ENCODE results near the gene TYW1.
"Not testable (repeated sequence)": the region's sequence is repeated elsewhere in the genome, so short reads cannot be mapped to it uniquely, and the experiment has no call there.

Gene TYW1

DNA sequence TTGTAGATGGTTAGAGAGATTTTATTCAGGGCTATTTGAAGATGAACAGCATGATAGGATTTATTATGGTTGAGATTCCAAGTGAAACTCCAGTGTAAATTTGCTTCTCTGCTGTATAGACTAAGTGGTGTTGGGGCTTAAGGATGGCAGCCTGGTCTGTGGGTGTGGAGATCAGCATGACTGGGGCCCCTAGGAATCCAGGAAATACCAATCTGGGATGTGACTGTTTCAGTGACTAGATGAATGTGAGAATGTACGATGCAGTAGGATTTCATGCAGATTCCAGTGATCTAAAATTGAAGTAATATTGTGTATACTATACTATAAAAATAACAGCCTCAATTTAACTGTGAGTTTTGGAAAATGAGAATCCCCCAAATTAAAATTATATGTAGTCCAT lies 28.8 kb downstream of the TYW1 start:
- H3K9me3 ChIP-seq (ENCODE audit: insufficient read depth, low read depth, low read length); H3K4me1 ChIP-seq (ENCODE audit: insufficient read depth, low read length); H3K4me3 ChIP-seq (ENCODE audit: low read length); H3K27me3 ChIP-seq (ENCODE audit: insufficient read depth, low read length); H3K9ac ChIP-seq (ENCODE audit: low read depth, low read length); H3K27ac ChIP-seq (ENCODE audit: low read depth, low read length): not testable (repeated sequence)
- no CpG with 5 or more reads among the region's 1 CpG for WGBS
- peaks cover 38% of the 10 kb centered on the region for H3K36me3 ChIP-seq (ENCODE audit: insufficient read depth, low read length)

DNA sequence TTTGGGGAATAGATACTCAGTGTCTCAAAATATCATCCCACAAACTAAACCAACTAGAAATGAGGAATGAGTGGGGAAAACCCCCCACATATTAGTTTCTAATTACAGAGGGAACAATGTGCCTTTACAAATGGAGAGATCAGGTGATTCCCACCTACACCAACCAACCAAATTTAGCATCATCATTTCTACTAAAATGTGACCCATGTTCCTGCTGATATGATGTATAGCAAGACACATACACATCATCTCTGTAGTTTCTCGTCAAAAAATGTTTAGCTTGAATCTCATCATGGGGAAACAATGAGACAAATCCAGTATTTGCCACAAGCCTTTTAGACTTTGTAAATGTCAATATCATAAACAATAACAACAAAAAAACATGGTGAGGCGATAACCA lies 35.1 kb downstream of the TYW1 start:
- H3K9ac ChIP-seq (ENCODE audit: low read depth, low read length); H3K4me3 ChIP-seq (ENCODE audit: low read length); H3K4me1 ChIP-seq (ENCODE audit: insufficient read depth, low read length); H3K27ac ChIP-seq (ENCODE audit: low read depth, low read length); H3K9me3 ChIP-seq (ENCODE audit: insufficient read depth, low read depth, low read length); H3K27me3 ChIP-seq (ENCODE audit: insufficient read depth, low read length): not testable (repeated sequence)
- peaks cover 14% of the 10 kb centered on the region for H3K36me3 ChIP-seq (ENCODE audit: insufficient read depth, low read length)
- 100% methylated on average over 1 of the region's 2 CpGs for WGBS

DNA sequence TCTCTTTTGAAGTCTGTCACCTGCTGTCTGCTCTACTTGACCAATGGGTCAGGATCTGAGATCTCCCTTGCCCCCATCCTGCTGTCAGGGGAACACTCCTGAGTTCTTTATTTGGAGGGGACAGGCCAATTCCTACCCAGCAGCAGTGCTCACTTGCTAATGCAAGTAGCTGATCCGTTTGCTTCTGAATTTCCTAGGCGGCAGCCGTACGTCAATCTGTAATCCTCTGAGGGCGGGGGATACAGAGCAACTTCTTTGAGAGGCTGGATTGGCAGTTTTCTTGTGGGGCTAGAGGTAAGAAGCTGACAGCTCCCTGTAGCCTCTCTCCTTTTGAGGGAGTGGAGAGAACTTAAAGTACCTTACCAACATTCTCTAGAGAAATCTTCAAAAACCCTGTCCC lies 36.6 kb downstream of the TYW1 start:
- Histone ChIP-seq H3K4me3 (ENCODE audit: low read length) (no peak overlapping the region), H3K36me3 (ENCODE audit: insufficient read depth, low read length) (peaks cover 12% of the 10 kb centered on the region), H3K9ac (ENCODE audit: low read depth, low read length) (no peak overlapping the region), H3K9me3 (ENCODE audit: insufficient read depth, low read depth, low read length) (peaks cover 7% of the 10 kb centered on the region), H3K27ac (ENCODE audit: low read depth, low read length) (no peak overlapping the region), H3K4me1 (ENCODE audit: insufficient read depth, low read length) (no peaks in the 10 kb centered on the region), H3K27me3 (ENCODE audit: insufficient read depth, low read length) (no peaks in the 10 kb centered on the region)
- 90% methylated on average over 5 of the region's 5 CpGs for WGBS

DNA sequence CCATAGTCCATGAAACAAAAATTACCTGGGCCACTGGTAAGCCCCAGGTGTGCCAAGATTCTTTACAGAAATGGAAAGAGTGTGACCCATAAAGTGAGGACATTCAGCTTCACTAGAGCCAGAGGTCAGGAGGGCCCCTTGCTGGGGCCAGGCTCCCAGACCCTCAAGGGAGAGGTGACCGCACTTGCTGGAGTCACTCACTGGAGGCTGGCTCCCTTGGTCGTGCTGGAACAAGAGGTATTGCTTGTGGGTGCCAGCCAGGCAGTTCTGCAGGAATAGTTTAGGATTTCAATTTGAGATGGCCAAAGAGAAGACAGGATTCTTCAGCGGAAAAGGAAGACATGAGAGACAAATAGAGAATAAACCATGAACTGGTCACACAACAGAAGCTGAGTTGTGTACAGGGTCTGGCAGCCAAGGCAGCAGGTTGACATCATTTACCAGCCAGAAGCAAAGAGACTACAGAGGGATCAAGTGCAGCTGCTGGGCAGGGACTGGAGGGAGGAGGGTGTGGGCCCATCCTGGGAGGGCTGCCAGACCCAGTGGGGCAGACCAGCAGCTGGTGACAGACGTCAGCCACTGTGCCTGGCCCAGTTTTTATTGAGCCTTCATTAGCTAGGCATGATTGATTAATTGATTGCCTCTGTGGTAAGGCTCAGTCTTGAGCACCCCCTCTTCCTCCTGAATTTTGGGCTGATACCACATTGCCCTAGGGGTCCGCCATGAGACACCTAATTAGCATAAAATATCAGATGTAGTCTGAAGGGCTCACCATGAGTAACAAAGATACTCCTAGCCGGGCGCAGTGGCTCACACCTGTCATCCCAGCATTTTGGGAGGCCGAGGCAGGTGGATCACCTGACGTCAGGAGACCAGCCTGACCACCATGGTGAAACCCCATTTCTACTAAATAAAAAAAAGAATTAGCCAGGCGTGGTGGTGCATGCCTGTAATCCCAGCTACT lies 40.1 kb downstream of the TYW1 start:
- not testable (repeated sequence) for H3K27ac ChIP-seq (ENCODE audit: low read depth, low read length); H3K4me1 ChIP-seq (ENCODE audit: insufficient read depth, low read length); H3K9me3 ChIP-seq (ENCODE audit: insufficient read depth, low read depth, low read length); H3K36me3 ChIP-seq (ENCODE audit: insufficient read depth, low read length); H3K4me3 ChIP-seq (ENCODE audit: low read length); H3K27me3 ChIP-seq (ENCODE audit: insufficient read depth, low read length); H3K9ac ChIP-seq (ENCODE audit: low read depth, low read length)
- WGBS: 95% methylated on average over 9 of the region's 10 CpGs

DNA sequence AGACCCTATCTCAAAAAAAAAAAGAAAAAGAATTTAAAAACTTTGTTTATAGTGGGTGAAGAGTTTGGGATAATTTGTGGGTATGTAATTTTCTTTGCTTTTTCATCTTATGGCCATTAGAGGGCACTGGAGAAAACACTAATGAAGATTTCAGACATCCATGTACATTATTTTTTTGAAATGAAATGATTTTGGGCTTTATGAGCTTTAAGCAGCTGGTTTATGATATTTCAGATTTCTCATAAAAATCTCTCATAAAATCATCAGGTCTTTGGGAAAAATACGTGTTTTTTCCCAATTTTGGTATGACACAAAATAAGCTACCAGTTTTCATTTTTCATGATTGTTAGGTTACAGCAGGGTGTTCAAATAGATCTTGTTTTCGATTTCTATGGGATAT lies 44.2 kb downstream of the TYW1 start:
- not testable (repeated sequence) for H3K9me3 ChIP-seq (ENCODE audit: insufficient read depth, low read depth, low read length); H3K4me1 ChIP-seq (ENCODE audit: insufficient read depth, low read length); H3K27me3 ChIP-seq (ENCODE audit: insufficient read depth, low read length); H3K9ac ChIP-seq (ENCODE audit: low read depth, low read length); H3K27ac ChIP-seq (ENCODE audit: low read depth, low read length); H3K4me3 ChIP-seq (ENCODE audit: low read length); H3K36me3 ChIP-seq (ENCODE audit: insufficient read depth, low read length)
- 83% methylated on average over 2 of the region's 2 CpGs for WGBS

DNA sequence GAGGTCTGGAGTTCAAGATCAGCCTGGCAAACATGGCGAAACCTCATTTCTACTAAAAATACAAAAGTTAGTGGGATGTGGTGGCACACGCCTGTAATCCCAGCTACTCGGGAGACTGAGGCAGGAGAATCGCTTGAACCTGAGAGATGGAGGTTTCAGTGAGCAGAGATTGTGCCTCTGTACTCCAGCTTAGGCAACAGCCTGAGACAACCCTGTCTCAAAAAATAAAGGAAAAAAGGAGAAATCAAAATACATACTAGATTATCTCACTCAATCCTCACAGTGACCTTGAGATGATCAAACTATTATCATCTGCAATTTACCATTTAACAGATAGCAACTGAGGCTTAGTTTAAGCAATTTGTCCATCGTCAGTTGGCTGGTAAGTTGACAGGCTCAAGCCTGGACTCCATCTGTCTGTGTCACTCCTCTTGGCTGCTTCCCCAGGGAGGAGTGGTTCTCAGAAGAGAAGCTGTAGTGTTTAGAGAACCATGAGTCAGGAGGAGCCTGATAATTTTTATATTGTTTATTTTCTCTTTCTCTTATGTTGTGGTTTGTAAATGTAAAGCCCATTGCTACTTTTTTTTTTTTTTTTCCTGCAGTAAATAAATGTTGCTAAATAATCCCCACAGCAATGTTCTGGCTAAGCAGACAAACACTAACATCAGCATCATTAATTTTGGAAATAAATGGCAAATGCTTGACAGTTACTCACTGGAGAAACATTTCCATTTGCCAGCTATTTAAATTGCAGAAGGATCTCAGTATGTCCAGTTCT lies 46.3 kb downstream of the TYW1 start:
- not testable (repeated sequence) for H3K36me3 ChIP-seq (ENCODE audit: insufficient read depth, low read length)

DNA sequence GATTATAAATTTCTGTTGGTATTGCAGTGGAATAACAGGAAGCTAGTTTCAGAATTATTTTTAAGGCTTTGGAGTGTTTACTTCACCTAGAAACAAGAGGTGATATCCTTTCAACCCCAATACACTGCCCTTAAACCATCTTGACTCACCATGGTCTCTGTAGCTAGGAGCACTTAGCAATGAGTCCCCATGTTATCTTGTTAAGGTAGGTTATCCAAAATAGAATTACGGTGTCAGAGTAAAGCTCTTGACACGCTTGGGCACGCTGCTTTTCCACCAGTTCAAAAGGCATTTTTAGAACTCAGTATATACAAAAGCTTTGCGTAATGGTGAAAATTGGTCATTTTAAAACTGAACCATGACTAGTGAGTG lies 46.9 kb downstream of the TYW1 start:
- not testable (repeated sequence) for H3K9ac ChIP-seq (ENCODE audit: low read depth, low read length); H3K27me3 ChIP-seq (ENCODE audit: insufficient read depth, low read length)
- 95% methylated on average over 4 of the region's 4 CpGs for WGBS

More for the DNA sequence above, 46.3 kb downstream of the TYW1 start:
- H3K27ac ChIP-seq (ENCODE audit: low read depth, low read length); H3K9me3 ChIP-seq (ENCODE audit: insufficient read depth, low read depth, low read length); H3K4me3 ChIP-seq (ENCODE audit: low read length); H3K27me3 ChIP-seq (ENCODE audit: insufficient read depth, low read length); H3K4me1 ChIP-seq (ENCODE audit: insufficient read depth, low read length); H3K9ac ChIP-seq (ENCODE audit: low read depth, low read length): not testable (repeated sequence)
- whole genome bisulfite sequencing: 90% methylated on average over 4 of the region's 5 CpGs

DNA sequence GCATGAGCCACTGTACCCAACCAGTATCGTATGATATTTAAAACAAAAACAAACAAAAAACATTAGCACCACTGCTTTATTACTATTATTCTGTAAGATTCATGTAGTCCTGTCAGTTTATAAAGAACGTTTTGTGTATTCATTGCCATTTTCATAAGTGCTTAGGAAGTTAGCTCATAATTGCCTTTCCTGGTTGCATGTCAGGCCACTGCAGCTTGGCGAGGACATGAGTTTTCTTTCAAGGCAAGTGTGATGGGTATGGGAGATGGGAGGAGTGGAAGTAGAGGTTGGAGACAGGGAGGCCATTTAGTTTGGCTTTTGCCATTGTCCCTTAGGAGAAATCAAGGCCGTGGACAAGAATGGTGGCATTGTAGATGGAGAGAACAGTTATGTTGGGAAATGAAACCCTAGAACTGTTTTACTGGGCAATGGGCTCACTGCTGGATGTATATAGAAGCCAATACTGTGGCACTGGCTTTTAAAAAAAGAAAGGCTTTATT lies 48.9 kb downstream of the TYW1 start:
- H3K9ac ChIP-seq (ENCODE audit: low read depth, low read length): no peak overlapping the region
- H3K4me1 ChIP-seq (ENCODE audit: insufficient read depth, low read length): no peaks in the 10 kb centered on the region
- no peak overlapping the region for H3K27ac ChIP-seq (ENCODE audit: low read depth, low read length)
- no peaks in the 10 kb centered on the region for H3K27me3 ChIP-seq (ENCODE audit: insufficient read depth, low read length)
- WGBS: 95% methylated on average over 4 of the region's 4 CpGs
- H3K9me3 ChIP-seq (ENCODE audit: insufficient read depth, low read depth, low read length): no peaks in the 10 kb centered on the region
- no peak overlapping the region for H3K4me3 ChIP-seq (ENCODE audit: low read length)
- no peaks in the 10 kb centered on the region for H3K36me3 ChIP-seq (ENCODE audit: insufficient read depth, low read length)

More for the DNA sequence above, 46.9 kb downstream of the TYW1 start:
- H3K36me3 ChIP-seq (ENCODE audit: insufficient read depth, low read length); H3K27ac ChIP-seq (ENCODE audit: low read depth, low read length); H3K4me1 ChIP-seq (ENCODE audit: insufficient read depth, low read length); H3K4me3 ChIP-seq (ENCODE audit: low read length); H3K9me3 ChIP-seq (ENCODE audit: insufficient read depth, low read depth, low read length): not testable (repeated sequence)

DNA sequence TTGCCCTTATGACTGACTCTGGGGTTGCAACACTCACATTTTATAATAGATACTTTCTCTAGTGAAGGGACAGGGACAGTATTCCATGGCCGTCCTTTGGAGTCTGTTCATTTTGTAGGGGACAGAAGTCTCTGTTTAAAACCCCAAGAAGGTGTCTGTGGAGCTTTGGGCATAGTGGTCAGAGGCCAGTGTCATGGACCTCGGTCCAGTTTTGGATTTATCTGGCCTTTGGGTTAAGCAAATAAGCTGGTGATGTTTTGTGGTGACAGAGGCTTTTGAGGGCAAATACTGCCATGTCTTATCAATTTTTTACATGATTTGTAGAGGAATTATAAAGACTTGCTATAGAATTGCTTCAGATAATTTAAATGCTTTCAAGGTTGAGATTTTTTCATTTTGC lies 50.2 kb downstream of the TYW1 start:
- not testable (repeated sequence) for H3K9me3 ChIP-seq (ENCODE audit: insufficient read depth, low read depth, low read length); H3K27me3 ChIP-seq (ENCODE audit: insufficient read depth, low read length); H3K27ac ChIP-seq (ENCODE audit: low read depth, low read length); H3K9ac ChIP-seq (ENCODE audit: low read depth, low read length); H3K4me1 ChIP-seq (ENCODE audit: insufficient read depth, low read length); H3K4me3 ChIP-seq (ENCODE audit: low read length)
- H3K36me3 ChIP-seq (ENCODE audit: insufficient read depth, low read length): peaks cover 11% of the 10 kb centered on the region; the same call in 1 of the 2 replicates
- WGBS: 90% methylated on average over 2 of the region's 2 CpGs

DNA sequence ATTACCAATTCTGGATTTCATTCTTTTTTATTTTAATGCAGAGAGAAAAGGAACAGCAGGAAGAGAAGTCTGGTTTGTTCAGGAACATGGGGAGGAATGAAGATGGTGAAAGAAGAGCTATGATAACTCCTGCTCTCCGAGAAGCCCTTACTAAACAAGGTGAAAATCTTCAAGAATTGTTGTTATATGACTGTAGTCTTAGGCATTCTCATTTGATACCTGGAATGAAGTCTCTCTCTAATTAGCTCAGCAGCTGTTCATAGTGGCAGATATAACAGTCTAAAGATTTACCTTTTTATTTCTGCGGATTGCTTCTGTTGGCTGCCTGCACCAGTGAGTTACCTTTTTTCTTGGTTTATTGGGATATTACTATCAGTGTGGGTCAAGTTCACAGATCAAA lies 53.3 kb downstream of the TYW1 start:
- not testable (repeated sequence) for H3K9me3 ChIP-seq (ENCODE audit: insufficient read depth, low read depth, low read length); H3K4me1 ChIP-seq (ENCODE audit: insufficient read depth, low read length); H3K9ac ChIP-seq (ENCODE audit: low read depth, low read length); H3K27me3 ChIP-seq (ENCODE audit: insufficient read depth, low read length); H3K4me3 ChIP-seq (ENCODE audit: low read length); H3K27ac ChIP-seq (ENCODE audit: low read depth, low read length)
- peaks cover 11% of the 10 kb centered on the region; the same call in 1 of the 2 replicates for H3K36me3 ChIP-seq (ENCODE audit: insufficient read depth, low read length)
- no CpG with 5 or more reads among the region's 2 CpGs for WGBS

DNA sequence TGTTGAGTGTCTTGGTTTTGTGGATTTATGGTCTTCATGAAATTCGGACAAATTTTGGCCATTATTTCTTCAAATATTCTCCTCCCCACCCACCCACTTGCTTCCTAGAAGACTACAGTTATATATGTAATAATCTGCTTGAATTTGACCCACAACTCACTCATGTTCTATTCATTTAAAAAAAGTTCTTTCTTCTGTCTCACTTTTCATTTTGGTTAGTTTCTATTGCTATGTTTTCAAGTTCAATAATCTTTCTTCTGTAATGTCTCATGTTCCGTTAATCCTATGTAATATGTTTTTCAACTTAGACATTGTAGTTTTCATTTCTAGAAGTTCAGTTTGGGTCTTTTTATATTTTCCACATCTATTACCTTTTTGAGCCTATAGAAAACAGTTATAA lies 55.5 kb downstream of the TYW1 start:
- H3K27me3 ChIP-seq (ENCODE audit: insufficient read depth, low read length); H3K4me1 ChIP-seq (ENCODE audit: insufficient read depth, low read length); H3K9me3 ChIP-seq (ENCODE audit: insufficient read depth, low read depth, low read length); H3K4me3 ChIP-seq (ENCODE audit: low read length); H3K27ac ChIP-seq (ENCODE audit: low read depth, low read length); H3K9ac ChIP-seq (ENCODE audit: low read depth, low read length): not testable (repeated sequence)
- WGBS: no CpG with 5 or more reads among the region's 2 CpGs
- peaks cover 11% of the 10 kb centered on the region; the same call in 1 of the 2 replicates for H3K36me3 ChIP-seq (ENCODE audit: insufficient read depth, low read length)
